T-cell (primary cell): Measurements from ENCODE around the gene PARS2. TPM values are rescaled to one million over a fixed set of nuclear protein-coding genes. Genes with fewer than 3 reads are reported as not detected.

Source experiments
- ATAC-seq, 4 experiments: fragments of 200-7000 bp in 3 of 4; fragments of 150-1000 bp in 1 of 4; cut with Tn5 transposase; replicated peaks in 1 of 4; 1 replicate in 3 of 4; 2 replicates in 1 of 4; pipeline ENCODE4 v1.10.0; 2021; ENCODE audit warnings: moderate library complexity in 3 of 4, mild to moderate bottlenecking in 2 of 4, moderate number of reproducible peaks in 1 of 4
- CTCF ChIA-PET, 2 donors: fragments of 300-600 bp; sonication (Branson Sonifier 250); formaldehyde crosslinking; loops; one replicate each; lab custom pipeline; 2022; ENCODE audit warnings: antibody characterized with exemption in 2 of 2; lab: Charles Lee
- POLR2A ChIA-PET, 2 donors: fragments of 300-600 bp; sonication (Branson Sonifier 250); formaldehyde crosslinking; loops; one replicate each; lab custom pipeline; 2022; ENCODE audit warnings: antibody characterized with exemption in 2 of 2; lab: Charles Lee
- DNase-seq, 35 experiments: peaks; one replicate each; pipeline versions ENCODE4 v3.0.0 to v3.0.0-alpha.2; 2013 to 2023
- H3K27ac ChIP-seq: one replicate; pipeline ENCODE4 v1.5.1; 2013; ENCODE audit warnings: low read length
- H3K27me3 ChIP-seq, 2 experiments: replicated peaks in 1 of 2; 1 replicate in 1 of 2; 2 replicates in 1 of 2; pipeline versions ENCODE4 v1.6.1 to v1.7.0; 2013; ENCODE audit warnings: low read length in 1 of 2, mixed read lengths in 1 of 2; ENCODE audit not compliant: control insufficient read depth in 2 of 2, insufficient read depth in 2 of 2; ENCODE audit errors: extremely low read depth in 1 of 2
- H3K36me3 ChIP-seq, 2 donors: 1 replicate in 1 of 2; 2 replicates in 1 of 2; pipeline versions ENCODE4 v1.6.1 to v1.7.0; 2013; ENCODE audit warnings: low read length in 1 of 2; ENCODE audit not compliant: control insufficient read depth in 2 of 2, insufficient read depth in 1 of 2; ENCODE audit errors: extremely low read depth in 1 of 2
- H3K4me1 ChIP-seq, 2 experiments: 1 replicate in 1 of 2; 2 replicates in 1 of 2; pipeline versions ENCODE4 v1.6.1 to v1.7.0; 2013; ENCODE audit warnings: low read length in 2 of 2, mixed read lengths in 1 of 2; ENCODE audit not compliant: insufficient read depth in 2 of 2, control insufficient read depth in 1 of 2; ENCODE audit errors: extremely low read depth in 1 of 2
- H3K4me3 ChIP-seq, 2 donors: 1 replicate in 1 of 2; 2 replicates in 1 of 2; pipeline versions ENCODE4 v1.5.1 to v1.7.0; 2013; ENCODE audit warnings: mild to moderate bottlenecking in 2 of 2, low read length in 1 of 2, moderate library complexity in 1 of 2; ENCODE audit not compliant: control insufficient read depth in 1 of 2; ENCODE audit errors: extremely low read depth in 1 of 2
- H3K9me3 ChIP-seq: 2 replicates; pipeline ENCODE4 v1.7.0; 2013
- H3K27ac Mint-ChIP-seq, 2 donors: one replicate each; pipeline ENCODE4 v1.8.0; 2020 to 2021; ENCODE audit warnings: mild to moderate bottlenecking in 2 of 2, mixed read lengths in 2 of 2
- H3K27me3 Mint-ChIP-seq, 2 donors: one replicate each; pipeline ENCODE4 v1.8.0; 2021 to 2022; ENCODE audit warnings: mixed read lengths in 2 of 2
- H3K36me3 Mint-ChIP-seq: one replicate; pipeline ENCODE4 v1.8.0; 2021; ENCODE audit warnings: mixed read lengths
- H3K4me1 Mint-ChIP-seq, 3 donors: one replicate each; pipeline ENCODE4 v1.8.0; 2020 to 2022; ENCODE audit warnings: mixed read lengths in 3 of 3, mild to moderate bottlenecking in 1 of 3
- H3K4me3 Mint-ChIP-seq, 3 donors: one replicate each; pipeline ENCODE4 v1.8.0; 2020 to 2022; ENCODE audit warnings: mild to moderate bottlenecking in 3 of 3, mixed read lengths in 3 of 3, moderate library complexity in 3 of 3
- H3K9me3 Mint-ChIP-seq, 3 donors: one replicate each; pipeline ENCODE4 v1.8.0; 2020 to 2022; ENCODE audit warnings: mixed read lengths in 3 of 3
- WGBS: methylation state at CpG from one replicate; pipeline ENCODE4 v1.1.5; 2013; ENCODE audit warnings: missing lambda C conversion rate; ENCODE audit not compliant: insufficient coverage; 5-methylcytosine and 5-hydroxymethylcytosine counted together
- total RNA-seq, 35 experiments: library from RNA in 6 of 35; stranded (reverse) in 6 of 35; fragments of 120-200 nt in 1 of 35; gene quantifications; one replicate each; pipeline versions ENCODE4 v1.2.1 to v1.2.4 and lab custom pipeline; 2013 to 2026

The PARS2 gene
- total RNA-seq, 5 donors from 2014 or later (not counting 1 experiment from before 2014, with no cell fraction given), result 0.68 to 6.6 (median 6.0) TPM

DNA sequence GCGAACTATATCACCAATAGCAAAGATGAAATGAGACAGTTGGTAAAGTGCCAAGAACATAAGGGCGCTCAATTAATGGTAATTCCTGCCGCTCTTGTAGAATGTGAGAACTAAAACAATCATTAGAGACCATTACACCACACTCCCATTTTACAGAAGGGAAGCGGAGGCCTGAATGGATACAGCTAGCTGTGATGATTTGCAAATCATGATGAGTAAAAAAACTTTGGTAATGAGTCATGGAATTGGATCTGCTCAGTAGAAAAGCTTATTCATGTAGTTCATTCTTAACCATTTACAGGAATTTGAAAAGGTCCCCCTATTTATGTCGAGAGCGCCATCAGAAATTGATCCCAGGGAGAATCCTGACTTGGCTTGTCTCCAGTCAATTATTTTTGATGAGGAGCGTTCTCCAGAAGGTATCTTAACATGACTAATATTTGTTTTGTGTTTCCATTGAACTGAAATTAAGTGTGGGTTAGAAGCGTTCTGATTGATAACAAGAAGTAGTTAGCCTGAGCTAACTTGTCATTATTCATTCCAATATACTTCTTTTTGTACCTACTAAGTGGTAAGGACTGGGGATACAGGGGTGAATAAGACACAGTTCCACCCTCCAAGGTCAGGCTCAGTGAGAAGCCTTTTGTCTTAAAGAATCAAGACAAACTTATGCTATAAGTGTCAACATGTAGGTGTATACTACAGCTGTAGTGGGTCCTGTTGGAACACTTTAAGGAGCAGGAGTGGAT lies 47.9 kb downstream of the PARS2 start:
- peak overlapping the region; percentile 75 to 97 for H3K4me3 ChIP-seq
- whole genome bisulfite sequencing, result 60% methylated on average over 1 of the region's 8 CpGs
- no peak for ATAC-seq
- no peak for DNase-seq
- peaks cover 2 to 36% of the 10 kb centered on the region in 2 donors for H3K36me3 ChIP-seq
- H3K4me1 ChIP-seq, result peaks cover 8 to 14% of the 10 kb centered on the region in 2 experiments
- Mint-ChIP-seq H3K27ac (peak overlapping the region; percentile 63 to 75), H3K4me3 (peak overlapping the region; percentile 85 to 89 (median 88)), H3K9me3 (no peaks in the 10 kb centered on the region), H3K4me1 (peaks cover 32 to 35% (median 35%) of the 10 kb centered on the region in 3 donors), H3K36me3 (peaks cover 23% of the 10 kb centered on the region), H3K27me3 (no peaks in the 10 kb centered on the region)
- ChIA-PET CTCF (interaction anchor here in 1 of 2 donors (2.0 kb wide), 1 partner anchor 85 kb away, joined by 9 read pairs; the partner anchor contains the start of gene TTC22), POLR2A (no interaction called here)
- no peaks in the 10 kb centered on the region for H3K27me3 ChIP-seq
- H3K27ac ChIP-seq, result no peak overlapping the region
- H3K9me3 ChIP-seq, result no peaks in the 10 kb centered on the region

- WGBS, result under 1% methylated on average over 48 of the region's 51 CpGs
- H3K27ac Mint-ChIP-seq, result peak within 1 kb of the TSS; percentile 75 to 93
- ATAC-seq, result peak; percentile 98
Measured at GRCh38 chr1:54715493-54716298, 48.6 kb downstream of the PARS2 start, which contains the start of gene TTC4. TTC4 (plus strand) TSS chr1:54715861; CDS start chr1:54715909, 48 bp downstream.

DNA sequence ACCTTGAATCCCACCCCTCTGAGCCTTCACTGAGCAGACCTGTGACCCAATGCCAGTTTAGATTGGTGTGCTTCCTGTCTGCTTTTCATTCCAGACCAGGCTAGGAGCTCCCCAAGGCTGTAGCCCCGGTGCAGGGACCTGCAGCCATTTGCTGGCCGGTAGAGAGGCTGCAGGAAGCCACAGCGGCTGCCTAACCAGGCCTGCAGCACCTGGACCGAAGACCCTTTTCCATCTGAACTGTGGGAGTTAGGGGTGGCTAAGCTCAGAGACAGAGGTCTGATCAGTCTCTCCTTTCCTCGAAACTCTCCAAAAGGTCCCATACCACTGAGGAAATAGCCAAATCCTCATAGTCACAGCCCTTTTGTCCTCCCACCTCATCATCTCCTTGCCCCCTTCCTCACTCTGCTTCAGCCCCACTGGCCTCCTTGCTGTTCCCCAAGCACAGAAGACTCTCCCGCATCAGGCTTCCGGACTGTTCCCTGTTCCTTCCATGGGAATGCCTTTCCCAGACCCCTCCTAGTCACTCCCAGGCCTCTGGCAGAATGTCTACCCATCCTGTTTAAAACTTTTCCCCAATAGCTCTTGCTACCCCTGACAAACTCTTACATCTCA lies 49.3 kb downstream of the PARS2 start:
- ChIA-PET POLR2A (interaction anchor here in 1 of 2 donors (0.7 to 1.1 kb wide), 2 partner anchors 10 to 42 kb away, joined by 3 read pairs; no protein-coding TSS in a partner anchor), CTCF (interaction anchor here (0.6 to 2.0 kb wide), 5 partner anchors 9 to 788 kb away, joined by 3 to 9 read pairs (median 3); partner anchors contain the start of gene TTC22 (in 2 of the 2))
- DNase-seq (peak in 2 of 35 experiments; percentile 0 to 1), ATAC-seq (no peak)
- Mint-ChIP-seq H3K4me3 (peak overlapping the region; percentile 85 to 89 (median 88)), H3K9me3 (no peaks in the 10 kb centered on the region), H3K27me3 (no peaks in the 10 kb centered on the region), H3K27ac (peak overlapping the region; percentile 75 to 93), H3K4me1 (peaks cover 30 to 35% (median 34%) of the 10 kb centered on the region in 3 donors), H3K36me3 (peaks cover 16% of the 10 kb centered on the region)
- H3K36me3 ChIP-seq, result peaks cover 2 to 22% of the 10 kb centered on the region in 2 donors
- peaks cover 0 to 8% of the 10 kb centered on the region in 2 experiments for H3K27me3 ChIP-seq
- 100% methylated on average over 6 of the region's 7 CpGs for WGBS
- H3K4me3 ChIP-seq, result peak overlapping the region; percentile 75 to 97
- H3K4me1 ChIP-seq, result peaks cover 8 to 14% of the 10 kb centered on the region in 2 experiments
- peak overlapping the region; percentile 55 for H3K27ac ChIP-seq
- no peaks in the 10 kb centered on the region for H3K9me3 ChIP-seq

More at GRCh38 chr1:54715493-54716298, 48.6 kb downstream of the PARS2 start, which contains the start of gene TTC4:
- ChIA-PET POLR2A (interaction anchor here in 1 of 2 donors (1.1 kb wide), 1 partner anchor 9 kb away, joined by 3 read pairs; no protein-coding TSS in a partner anchor), CTCF (interaction anchor here (0.6 to 2.0 kb wide), 5 partner anchors 8 to 788 kb away, joined by 3 to 9 read pairs (median 3); partner anchors contain the start of gene TTC22 (in 2 of the 2))
- Mint-ChIP-seq H3K36me3 (peaks cover 18% of the 10 kb centered on the region), H3K9me3 (no peaks in the 10 kb centered on the region), H3K4me3 (peak within 1 kb of the TSS; percentile 85 to 89 (median 88)), H3K4me1 (peaks cover 30 to 35% (median 34%) of the 10 kb centered on the region in 3 donors), H3K27me3 (no peaks in the 10 kb centered on the region)
- peak within 1 kb of the TSS; percentile 75 to 97 for H3K4me3 ChIP-seq
- peak within 1 kb of the TSS; percentile 55 for H3K27ac ChIP-seq
- DNase-seq, result peak; percentile 61 to 91 (median 77)
- peaks cover 2 to 28% of the 10 kb centered on the region in 2 donors for H3K36me3 ChIP-seq
- H3K9me3 ChIP-seq, result no peaks in the 10 kb centered on the region
- H3K27me3 ChIP-seq, result peaks cover 0 to 4% of the 10 kb centered on the region in 2 experiments
- H3K4me1 ChIP-seq, result peaks cover 8 to 14% of the 10 kb centered on the region in 2 experiments

DNA sequence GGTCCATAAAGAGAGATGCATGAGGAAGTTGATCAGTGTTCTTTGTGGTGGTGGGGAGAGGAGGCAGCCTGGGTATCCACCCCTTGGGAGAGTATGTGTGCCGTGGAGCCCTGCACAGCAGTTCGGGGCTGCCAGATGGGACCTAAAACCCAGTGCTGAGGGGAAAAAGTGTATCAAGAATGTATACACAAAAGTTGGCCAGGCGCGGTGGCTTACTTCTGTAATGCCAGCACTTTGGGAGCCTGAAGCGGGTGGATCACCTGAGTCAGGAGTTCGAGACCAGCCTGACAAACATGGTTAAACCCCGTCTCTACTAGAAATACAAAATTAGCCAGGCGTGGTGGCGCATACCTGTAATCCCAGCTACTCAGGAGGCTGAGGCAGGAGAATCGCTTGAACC lies 52.8 kb downstream of the PARS2 start:
- H3K27ac Mint-ChIP-seq, result no peak overlapping the region
- H3K9me3 ChIP-seq, result no peaks in the 10 kb centered on the region
- no peak overlapping the region for H3K4me3 Mint-ChIP-seq
- DNase-seq (no peak), ATAC-seq (no peak)
- no peaks in the 10 kb centered on the region for H3K36me3 ChIP-seq
- peaks cover 9 to 22% of the 10 kb centered on the region in 2 donors for H3K27me3 Mint-ChIP-seq
- H3K27ac ChIP-seq, result no peak overlapping the region
- 94% methylated on average over 2 of the region's 10 CpGs for WGBS
- POLR2A ChIA-PET, result no interaction called here
- peaks cover 12 to 17% (median 12%) of the 10 kb centered on the region in 3 donors for H3K4me1 Mint-ChIP-seq
- no peak overlapping the region for H3K4me3 ChIP-seq
- no peaks in the 10 kb centered on the region for H3K36me3 Mint-ChIP-seq
- peaks cover 5 to 13% of the 10 kb centered on the region in 2 experiments for H3K4me1 ChIP-seq
- no peaks in the 10 kb centered on the region for H3K9me3 Mint-ChIP-seq
- CTCF ChIA-PET, result no interaction called here
- peaks cover 0 to 26% of the 10 kb centered on the region in 2 experiments for H3K27me3 ChIP-seq

GRCh38 chr1:54710841-54711240 lies 53.5 kb downstream of the PARS2 start:
- Histone ChIP-seq H3K4me3 (no peak overlapping the region), H3K27ac (no peak overlapping the region), H3K9me3 (no peaks in the 10 kb centered on the region), H3K36me3 (no peaks in the 10 kb centered on the region), H3K4me1 (peaks cover 0 to 10% of the 10 kb centered on the region in 2 experiments), H3K27me3 (peaks cover 0 to 31% of the 10 kb centered on the region in 2 experiments)
- H3K4me1 Mint-ChIP-seq, result peaks cover 6 to 10% (median 6%) of the 10 kb centered on the region in 3 donors
- no peaks in the 10 kb centered on the region for H3K36me3 Mint-ChIP-seq
- WGBS, result 89% methylated on average over 3 of the region's 6 CpGs
- CTCF ChIA-PET, result no interaction called here
- no peaks in the 10 kb centered on the region for H3K9me3 Mint-ChIP-seq
- peaks cover 9 to 25% of the 10 kb centered on the region in 2 donors for H3K27me3 Mint-ChIP-seq
- POLR2A ChIA-PET, result no interaction called here
- no peak for DNase-seq
- ATAC-seq, result no peak
- no peak overlapping the region for H3K27ac Mint-ChIP-seq
- no peak overlapping the region for H3K4me3 Mint-ChIP-seq
